Mucosa of descending colon (tissue), 3 donors: Measurements from ENCODE around the gene CFAP68. TPM values are rescaled to one million over a fixed set of nuclear protein-coding genes. Genes with fewer than 3 reads are reported as not detected.
"Not testable (repeated sequence)": the region's sequence is repeated elsewhere in the genome, so short reads cannot be mapped to it uniquely, and the experiment has no call there.

ENCODE experiments used
- ATAC-seq: fragments of 200-7000 bp; cut with Tn5 transposase; one replicate; pipeline ENCODE4 v1.9.1; 2020; ENCODE audit warnings: mild to moderate bottlenecking, moderate library complexity
- DNase-seq, 3 donors: peaks; one replicate each; pipeline ENCODE4 v3.0.0-alpha.2; 2020
- H3K36me3 ChIP-seq: fragments of 200-600 bp; one replicate; pipeline ENCODE4 v1.8.0; 2021; ENCODE audit warnings: low read depth, mild to moderate bottlenecking
- H3K4me1 ChIP-seq: fragments of 200-600 bp; one replicate; pipeline ENCODE4 v1.8.0; 2021; ENCODE audit warnings: low read depth, mild to moderate bottlenecking
- H3K4me3 ChIP-seq: fragments of 200-600 bp; one replicate; pipeline ENCODE4 v1.8.0; 2021; ENCODE audit warnings: mild to moderate bottlenecking
- H3K9me3 ChIP-seq: fragments of 200-600 bp; one replicate; pipeline ENCODE4 v1.8.0; 2021; ENCODE audit warnings: mild to moderate bottlenecking
- CTCF ChIP-seq: fragments of 200-600 bp; IDR thresholded peaks from one replicate; pipeline ENCODE4 v1.8.0; 2022; ENCODE audit warnings: antibody characterized with exemption, mild to moderate bottlenecking
- intact Hi-C, 2 donors: fragments of 100-400 bp; cut with DNase I in 1 of 2; cut with micrococcal nuclease in 1 of 2; formaldehyde crosslinking; loops; one replicate each; pipeline versions ENCODE4 v1.11.0 to v1.11.1; 2022; cut with DNase I, micrococcal nuclease
- total RNA-seq, 3 donors: library from RNA; stranded (reverse); fragmentation: NEBNext Ultra II Directional in 2 of 3; extraction: Animal tissue kit (Norgen Biotek cat#: 25700) in 2 of 3; gene quantifications; one replicate each; pipeline versions ENCODE4 v1.2.1 to v1.2.4, GENCODE V29; 2021 to 2023
- donor health status: DM: no; HTN: no; CAD: no; lungs with moderate emphysema.
- donor health status: DM: no; HTN: no; CAD: no.
- donor health status: DM: no; HTN: yes; CAD: no.

Gene CFAP68
- total RNA-seq, 3 donors from 2014 or later, result 12.2 to 26.4 (median 19.1) TPM

- Histone ChIP-seq H3K4me3 (no peak overlapping the region), H3K4me1 (no peaks in the 10 kb centered on the region), H3K9me3 (no peaks in the 10 kb centered on the region), H3K36me3 (no peaks in the 10 kb centered on the region)
- no peak for ATAC-seq
- no peak for TF ChIP-seq CTCF
- intact Hi-C loops, result no loop called here
- no peak for DNase-seq
These were observed 2.9 kb downstream of the CFAP68 start for GRCh38 chr11:111882202-111882601.

- H3K9me3 ChIP-seq, ATAC-seq, H3K4me3 ChIP-seq, intact Hi-C loops, H3K4me1 ChIP-seq, DNase-seq, H3K36me3 ChIP-seq: not testable (repeated sequence)
These were observed 5.7 kb downstream of the CFAP68 start for GRCh38 chr11:111885053-111885452.

- TF ChIP-seq CTCF, result no peak
- H3K9me3 ChIP-seq, result no peaks in the 10 kb centered on the region
- H3K36me3 ChIP-seq, result no peaks in the 10 kb centered on the region
- intact Hi-C loops, result no loop called here
- no peak for DNase-seq
- H3K4me1 ChIP-seq, result no peaks in the 10 kb centered on the region
- ATAC-seq, result no peak
- H3K4me3 ChIP-seq, result no peak overlapping the region
These were observed 6.7 kb downstream of the CFAP68 start for GRCh38 chr11:111886032-111886431.

GRCh38 chr11:111886844-111887243 is 7.5 kb downstream of the CFAP68 start:
- no peak overlapping the region for H3K4me3 ChIP-seq
- DNase-seq (no peak), ATAC-seq (no peak)
- H3K9me3 ChIP-seq, result no peaks in the 10 kb centered on the region
- no peak for TF ChIP-seq CTCF
- intact Hi-C loops, result no loop called here
- H3K36me3 ChIP-seq, result no peaks in the 10 kb centered on the region
- H3K4me1 ChIP-seq, result no peaks in the 10 kb centered on the region

- no peak for DNase-seq
- TF ChIP-seq CTCF, result no peak
- intact Hi-C loops, result no loop called here
These were observed 26.1 kb downstream of the CFAP68 start for GRCh38 chr11:111905411-111905810.

GRCh38 chr11:111906680-111907079 is 27.3 kb downstream of the CFAP68 start:
- intact Hi-C loops, result no loop called here

More at GRCh38 chr11:111905411-111905810, 26.1 kb downstream of the CFAP68 start:
- Histone ChIP-seq H3K4me1 (no peaks in the 10 kb centered on the region), H3K4me3 (no peak overlapping the region), H3K36me3 (no peaks in the 10 kb centered on the region), H3K9me3 (no peaks in the 10 kb centered on the region)
- ATAC-seq, result no peak

More at GRCh38 chr11:111906680-111907079, 27.3 kb downstream of the CFAP68 start:
- Histone ChIP-seq H3K36me3 (no peaks in the 10 kb centered on the region), H3K9me3 (no peaks in the 10 kb centered on the region), H3K4me3 (no peak overlapping the region), H3K4me1 (no peaks in the 10 kb centered on the region)
- DNase-seq (no peak), ATAC-seq (no peak)
- TF ChIP-seq CTCF, result no peak
